SK-N-MC (cell line): ENCODE results near the gene NCF4.

ENCODE experiments used
- EZH2 ChIP-seq: fragments of 200-600 bp; sonication (generic); IDR thresholded peaks from one replicate; pipeline ENCODE4 v1.6.1; 2017; ENCODE audit warnings: antibody characterized with exemption
- FOXP2 ChIP-seq: optimal IDR thresholded peaks from 2 replicates; pipeline ENCODE3; 2011; ENCODE audit warnings: mild to moderate bottlenecking, moderate library complexity; ENCODE audit not compliant: insufficient read depth; ENCODE audit errors: extremely low read length, control extremely low read depth
- POLR2AphosphoS5 ChIP-seq: IDR thresholded peaks from 2 replicates; pipeline ENCODE4 v1.6.1; 2012; ENCODE audit warnings: mild to moderate bottlenecking, low read depth, low read length, borderline replicate concordance

- TF ChIP-seq POLR2AphosphoS5 (no peak), EZH2 (no peak), FOXP2 (no peak)
These were observed 27.7 kb upstream of the NCF4 start for GRCh38 chr22:36833073-36833472.
